Aorta (tissue), 5 donors: Measurements from ENCODE around the gene PPA2. TPM values are rescaled to one million over a fixed set of nuclear protein-coding genes. Genes with fewer than 3 reads are reported as not detected.
"Not testable (repeated sequence)": the region's sequence is repeated elsewhere in the genome, so short reads cannot be mapped to it uniquely, and the experiment has no call there.

Experiments
- ATAC-seq: fragments of 200-7000 bp; cut with Tn5 transposase; one replicate; pipeline ENCODE4 v1.9.1; 2022; ENCODE audit warnings: moderate library complexity; ENCODE audit not compliant: low FRiP score
- DNase-seq, 2 donors: peaks; one replicate each; pipeline ENCODE4 v3.0.0-alpha.2; 2020
- H3K27ac ChIP-seq, 2 donors: one replicate each; pipeline ENCODE4 v1.5.1; 2013; ENCODE audit warnings: low read length in 2 of 2, mild to moderate bottlenecking in 2 of 2, moderate library complexity in 2 of 2, control low read depth in 1 of 2, inconsistent platforms in 1 of 2, low read depth in 1 of 2
- H3K27me3 ChIP-seq, 2 donors: one replicate each; pipeline ENCODE4 v1.6.1; 2013; ENCODE audit warnings: control low read depth in 1 of 2, low read length in 1 of 2, mild to moderate bottlenecking in 1 of 2, moderate library complexity in 1 of 2; ENCODE audit not compliant: insufficient read depth in 2 of 2, control insufficient read depth in 1 of 2
- H3K36me3 ChIP-seq, 2 donors: one replicate each; pipeline ENCODE4 v1.6.1; 2013; ENCODE audit warnings: control low read depth in 1 of 2, low read length in 1 of 2, mild to moderate bottlenecking in 1 of 2; ENCODE audit not compliant: insufficient read depth in 2 of 2, control insufficient read depth in 1 of 2
- H3K4me1 ChIP-seq, 2 donors: one replicate each; pipeline ENCODE4 v1.6.1; 2013; ENCODE audit warnings: low read length in 2 of 2, control low read depth in 1 of 2, mild to moderate bottlenecking in 1 of 2, moderate library complexity in 1 of 2; ENCODE audit not compliant: insufficient read depth in 2 of 2, control insufficient read depth in 1 of 2
- H3K4me3 ChIP-seq, 2 donors: one replicate each; pipeline ENCODE4 v1.5.1; 2013; ENCODE audit warnings: low read length in 2 of 2, control low read depth in 1 of 2, mild to moderate bottlenecking in 1 of 2
- H3K9me3 ChIP-seq: one replicate; pipeline ENCODE4 v1.6.1; 2013; ENCODE audit warnings: mild to moderate bottlenecking, low read length; ENCODE audit not compliant: control insufficient read depth
- WGBS, 2 donors: extraction: QIAGEN DNeasy Blood & Tissue Kit; methylation state at CpG; one replicate each; pipeline ENCODE4 v1.1.7; 2013; 5-methylcytosine and 5-hydroxymethylcytosine counted together
- intact Hi-C, 2 donors: fragments of 100-400 bp; cut with DNase I; formaldehyde crosslinking; loops; one replicate each; pipeline versions ENCODE4 v1.14.2 to v1.15.0; 2022
- polyA plus RNA-seq, 2 donors: library from polyadenylated mRNA; stranded (reverse); fragments of 200-250 nt; gene quantifications; one replicate each; pipeline ENCODE4 v1.2.3, GENCODE V29; 2013
- total RNA-seq, 2 donors: library from RNA; stranded (reverse); fragmentation: NEBNext Ultra II Directional; extraction: Animal tissue kit (Norgen Biotek cat#: 25700); gene quantifications; one replicate each; pipeline ENCODE4 v1.2.1, GENCODE V29; 2021
- donor health status: healthy with polysubstance abuse.
- donor health status: Bipolar disorder and iron deficiency.
- donor health status: DM: no; HTN: no; CAD: no.
- donor health status: DM: no; HTN: no; CAD: no.
- donor health status: DM: yes; HTN: yes; CAD: no.

PPA2 gene
- total and polyA plus RNA-seq, 4 donors: 52.3 to 68.9 (median 63.8) TPM

DNA sequence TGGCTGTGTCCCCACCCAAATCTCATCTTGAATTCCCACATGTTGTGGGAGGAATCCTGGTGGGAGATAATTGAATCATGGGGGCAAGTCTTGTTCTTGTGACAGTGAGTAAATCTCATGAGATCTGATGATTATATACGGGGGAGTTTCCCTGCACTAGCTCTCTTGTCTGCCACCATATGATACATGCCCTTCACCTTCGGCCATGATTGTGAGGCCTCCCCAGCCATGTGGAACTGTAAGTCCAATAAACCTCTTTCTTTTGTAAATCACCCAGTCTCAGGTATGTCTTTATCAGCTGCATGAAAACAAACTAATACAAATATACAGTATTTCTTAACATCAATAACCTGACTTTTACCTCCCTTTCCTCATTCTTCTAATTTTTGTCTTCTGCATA is 9.3 kb downstream of the PPA2 start:
- H3K4me1 ChIP-seq, H3K9me3 ChIP-seq, H3K27me3 ChIP-seq, H3K27ac ChIP-seq, intact Hi-C loops, H3K36me3 ChIP-seq, H3K4me3 ChIP-seq, DNase-seq, ATAC-seq: not testable (repeated sequence)
- 95 to 98% methylated on average over 2 of the region's 2 CpGs for WGBS, 2 donors

GRCh38 chr4:105462576-105462975 is 11.3 kb downstream of the PPA2 start:
- no peak for ATAC-seq

GRCh38 chr4:105461621-105462382 is 12.1 kb downstream of the PPA2 start:
- Histone ChIP-seq H3K4me1 (no peaks in the 10 kb centered on the region), H3K27ac (no peak overlapping the region), H3K36me3 (peaks cover 0 to 2% of the 10 kb centered on the region in 2 donors), H3K9me3 (no peaks in the 10 kb centered on the region), H3K27me3 (no peaks in the 10 kb centered on the region), H3K4me3 (no peak overlapping the region)
- no peak for ATAC-seq
- 96 to 98% methylated on average over 6 of the region's 6 CpGs for WGBS, 2 donors
- intact Hi-C loops: no loop called here
- DNase-seq: no peak

More at GRCh38 chr4:105462576-105462975, 11.3 kb downstream of the PPA2 start:
- 92 to 93% methylated on average over 3 of the region's 3 CpGs for WGBS, 2 donors
- H3K27me3 ChIP-seq: no peaks in the 10 kb centered on the region
- no peak overlapping the region for H3K4me3 ChIP-seq
- intact Hi-C loops: no loop called here
- H3K27ac ChIP-seq: no peak overlapping the region
- DNase-seq: no peak
- H3K4me1 ChIP-seq: peaks cover 0 to 2% of the 10 kb centered on the region in 2 donors
- H3K9me3 ChIP-seq: no peaks in the 10 kb centered on the region
- H3K36me3 ChIP-seq: peaks cover 0 to 2% of the 10 kb centered on the region in 2 donors

DNA sequence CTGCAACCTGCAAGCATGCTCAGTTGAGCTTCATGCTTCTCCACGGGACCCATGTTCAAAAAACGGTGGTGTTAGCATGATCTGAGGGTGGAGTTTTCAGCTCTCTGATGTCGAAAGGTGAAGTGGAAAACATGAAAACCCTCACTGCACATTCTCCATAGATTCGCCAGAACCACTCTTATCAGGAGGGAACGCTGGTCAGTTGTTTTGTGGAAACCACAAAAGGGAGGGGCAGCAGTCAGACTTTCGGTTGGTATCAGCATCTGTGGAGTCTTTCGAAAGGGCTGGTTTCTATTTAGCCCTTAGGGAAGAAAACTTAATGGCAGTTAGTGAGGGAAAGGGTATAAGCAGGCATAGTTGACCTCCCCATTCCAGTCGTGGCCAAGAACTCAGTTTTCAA is 12.6 kb downstream of the PPA2 start:
- Histone ChIP-seq H3K4me1 (no peaks in the 10 kb centered on the region), H3K4me3 (no peak overlapping the region), H3K27ac (no peak overlapping the region), H3K36me3 (peaks cover 0 to 2% of the 10 kb centered on the region in 2 donors), H3K27me3 (no peaks in the 10 kb centered on the region), H3K9me3 (no peaks in the 10 kb centered on the region)
- no peak for ATAC-seq
- no peak for DNase-seq
- 87 to 91% methylated on average over 8 of the region's 8 CpGs for WGBS, 2 donors
- intact Hi-C loops: no loop called here

- Histone ChIP-seq H3K4me1 (no peaks in the 10 kb centered on the region), H3K27ac (no peak overlapping the region), H3K4me3 (no peak overlapping the region), H3K9me3 (no peaks in the 10 kb centered on the region), H3K27me3 (no peaks in the 10 kb centered on the region), H3K36me3 (peaks cover 0 to 2% of the 10 kb centered on the region in 2 donors)
- DNase-seq: no peak
- intact Hi-C loops: no loop called here
- WGBS, 2 donors: 82 to 87% methylated on average over 2 of the region's 2 CpGs
- no peak for ATAC-seq
These were observed 13.6 kb downstream of the PPA2 start for GRCh38 chr4:105460306-105460705.

GRCh38 chr4:105458541-105458940 is 15.3 kb downstream of the PPA2 start:
- not testable (repeated sequence) for DNase-seq, H3K9me3 ChIP-seq, H3K27me3 ChIP-seq, H3K4me1 ChIP-seq, H3K36me3 ChIP-seq, H3K4me3 ChIP-seq, H3K27ac ChIP-seq, ATAC-seq
- intact Hi-C loops: loop anchor here in 1 of 2 donors (5.0 kb wide), 1 partner anchor 311 kb away; the partner anchor contains the start of gene TET2
- WGBS, 2 donors: 56 to 57% methylated on average over 11 of the region's 11 CpGs

DNA sequence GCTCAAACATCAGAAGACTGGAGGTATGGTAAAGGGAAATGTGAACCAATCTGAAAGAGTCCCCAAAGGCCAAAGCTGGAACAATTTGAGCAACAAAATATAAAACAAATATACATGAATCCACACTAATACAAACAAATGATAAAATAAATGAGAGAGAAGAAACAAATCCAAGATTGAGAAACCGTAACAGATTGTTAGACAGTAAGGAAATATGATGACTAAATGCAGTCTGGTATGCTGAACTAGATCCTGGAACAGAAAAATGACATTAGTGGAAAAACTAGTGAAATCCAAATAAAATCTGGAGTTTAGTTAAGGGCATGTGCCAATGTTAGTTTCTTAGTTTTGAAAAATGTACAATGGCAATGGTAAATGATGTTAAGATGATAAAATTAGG is 15.9 kb downstream of the PPA2 start:
- Histone ChIP-seq H3K4me1 (no peaks in the 10 kb centered on the region), H3K36me3 (peaks cover 0 to 2% of the 10 kb centered on the region in 2 donors), H3K27me3 (no peaks in the 10 kb centered on the region), H3K27ac (peak overlapping the region in 1 of 2 donors; percentile 74), H3K9me3 (no peaks in the 10 kb centered on the region), H3K4me3 (no peak overlapping the region)
- DNase-seq (no peak), ATAC-seq (no peak)
- WGBS, 2 donors: 3 to 5% methylated on average over 1 of the region's 1 CpG
- intact Hi-C loops: loop anchor here in 1 of 2 donors (5.0 kb wide), 1 partner anchor 311 kb away; the partner anchor contains the start of gene TET2

DNA sequence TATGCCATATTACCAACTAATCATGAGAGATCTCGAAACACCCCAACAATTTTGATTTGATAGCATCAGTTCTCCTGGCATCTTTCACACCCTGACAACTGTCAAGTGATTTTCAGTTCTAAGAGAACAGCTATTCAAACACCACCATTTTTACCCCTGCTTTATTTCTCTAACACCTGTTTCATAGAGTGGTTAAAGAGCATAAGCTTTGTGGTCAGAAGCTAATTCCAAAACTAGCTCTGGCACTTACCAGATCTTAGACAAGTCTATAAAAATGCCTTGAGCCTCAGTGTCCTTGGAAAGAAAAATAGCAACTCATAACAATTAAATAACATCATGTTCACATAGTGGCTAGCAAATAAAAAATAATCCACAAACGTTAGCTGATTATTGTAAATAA is 17.9 kb downstream of the PPA2 start:
- Histone ChIP-seq H3K27me3 (no peaks in the 10 kb centered on the region), H3K9me3 (no peaks in the 10 kb centered on the region), H3K27ac (no peak overlapping the region), H3K36me3 (no peaks in the 10 kb centered on the region), H3K4me3 (no peak overlapping the region), H3K4me1 (no peaks in the 10 kb centered on the region)
- no peak for ATAC-seq
- no peak for DNase-seq
- intact Hi-C loops: loop anchor here in 1 of 2 donors (5.0 kb wide), 1 partner anchor 309 kb away; the partner anchor contains the start of gene TET2
- 56 to 58% methylated on average over 2 of the region's 2 CpGs for WGBS, 2 donors

GRCh38 chr4:105455182-105455581 is 18.7 kb downstream of the PPA2 start:
- Histone ChIP-seq H3K4me3 (no peak overlapping the region), H3K36me3 (no peaks in the 10 kb centered on the region), H3K9me3 (no peaks in the 10 kb centered on the region), H3K27me3 (no peaks in the 10 kb centered on the region), H3K4me1 (no peaks in the 10 kb centered on the region), H3K27ac (no peak overlapping the region)
- ATAC-seq: no peak
- 88 to 93% methylated on average over 4 of the region's 4 CpGs for WGBS, 2 donors
- intact Hi-C loops: loop anchor here in 1 of 2 donors (5.0 kb wide), 1 partner anchor 308 kb away; the partner anchor contains the start of gene TET2
- no peak for DNase-seq
